ENCODE results near the gene ADAMTS8.

The ADAMTS8 gene

GRCh38 chr11:130416530-130416882, 11.9 kb downstream of the ADAMTS8 start:
- DNase-seq, result no peak

- no peak for DNase-seq
Observed at GRCh38 chr11:130415731-130416529, 12.5 kb downstream of the ADAMTS8 start.

- no peak for DNase-seq
Observed at GRCh38 chr11:130414107-130415080, 14.0 kb downstream of the ADAMTS8 start.

- DNase-seq, result no peak
Observed at GRCh38 chr11:130413405-130414106, 14.9 kb downstream of the ADAMTS8 start.

GRCh38 chr11:130411223-130411622, 17.2 kb downstream of the ADAMTS8 start:
- no peak for DNase-seq

GRCh38 chr11:130409594-130410388, 18.6 kb downstream of the ADAMTS8 start:
- DNase-seq, result no peak

- DNase-seq, result no peak
Observed at GRCh38 chr11:130408901-130409300, 19.5 kb downstream of the ADAMTS8 start.

GRCh38 chr11:130408401-130408890, 20.0 kb downstream of the ADAMTS8 start:
- no peak for DNase-seq

GRCh38 chr11:130407978-130408377, 20.4 kb downstream of the ADAMTS8 start:
- DNase-seq, result no peak

GRCh38 chr11:130405428-130405827, 23.0 kb downstream of the ADAMTS8 start:
- no peak for DNase-seq

GRCh38 chr11:130404727-130405126, 23.7 kb downstream of the ADAMTS8 start:
- no peak for DNase-seq

GRCh38 chr11:130403967-130404366, 24.4 kb downstream of the ADAMTS8 start:
- no peak for DNase-seq

- DNase-seq, result no peak
Observed at GRCh38 chr11:130403271-130403804, 25.1 kb downstream of the ADAMTS8 start.

GRCh38 chr11:130402570-130402969, 25.8 kb downstream of the ADAMTS8 start:
- DNase-seq, result no peak

- no peak for DNase-seq
Observed at GRCh38 chr11:130400781-130401483, 27.5 kb downstream of the ADAMTS8 start.

GRCh38 chr11:130399196-130399595, 29.2 kb downstream of the ADAMTS8 start:
- DNase-seq, result no peak

- no peak for DNase-seq
Observed at GRCh38 chr11:130397780-130398179, 30.6 kb downstream of the ADAMTS8 start.

- no peak for DNase-seq
Observed at GRCh38 chr11:130396965-130397364, 31.4 kb downstream of the ADAMTS8 start.

GRCh38 chr11:130394615-130395014, 33.8 kb downstream of the ADAMTS8 start:
- DNase-seq, result no peak

GRCh38 chr11:130391711-130392110, 36.7 kb downstream of the ADAMTS8 start:
- no peak for DNase-seq

- DNase-seq, result no peak
Observed at GRCh38 chr11:130390071-130390758, 38.2 kb downstream of the ADAMTS8 start.
